Measurements from ENCODE around the gene SLC38A10. TPM values are rescaled to one million over a fixed set of nuclear protein-coding genes. Genes with fewer than 3 reads are reported as not detected.
A peak's percentile ranks its signal among the peaks of the same experiment; 100 is the strongest.

SLC38A10 gene
- total RNA-seq, 1 donor from 2014 or later: 116 TPM

DNA sequence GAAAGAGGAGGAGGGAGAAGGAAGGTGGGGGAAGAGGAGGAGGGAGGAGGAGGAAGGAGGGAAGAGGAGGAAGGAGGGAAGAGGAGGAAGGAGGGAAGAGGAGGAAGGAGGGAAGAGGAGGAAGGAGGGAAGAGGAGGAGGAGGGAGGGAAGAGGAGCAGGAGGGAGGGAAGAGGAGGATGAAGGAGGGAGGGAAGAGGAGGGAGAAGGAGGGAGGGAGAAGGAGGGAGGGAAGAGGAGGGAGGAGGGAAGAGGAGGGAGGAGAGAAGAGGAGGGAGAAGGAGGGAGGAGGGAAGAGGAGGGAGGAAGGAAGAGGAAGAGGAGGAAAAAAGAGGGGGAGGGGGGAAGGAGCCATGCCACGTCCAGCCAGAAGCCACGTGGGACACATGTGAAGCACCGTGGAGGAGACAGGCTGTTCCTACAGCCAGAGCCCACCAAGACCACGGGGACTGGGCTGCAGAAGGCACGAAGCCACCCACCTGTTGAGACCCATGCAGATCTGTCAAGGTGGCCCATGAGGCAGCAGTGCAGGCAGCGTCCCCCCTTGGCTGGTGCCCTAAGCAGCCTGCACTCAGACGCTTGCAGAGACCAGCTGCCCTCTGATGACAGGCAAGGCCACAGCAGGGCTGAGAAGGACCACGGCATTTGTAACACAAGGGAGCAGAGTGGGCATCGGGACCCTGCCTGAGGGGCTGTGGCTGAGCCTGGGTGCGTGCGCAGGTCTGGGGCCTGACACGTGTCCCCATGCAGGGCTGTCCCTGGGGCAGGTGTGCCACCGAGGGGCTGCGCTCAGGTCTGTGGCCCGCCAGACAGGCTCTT, 45.7 kb downstream of the SLC38A10 start:
- DNase-seq (ENCODE audit: low spot score): peak; percentile 82
- Mint-ChIP-seq H3K4me1 (ENCODE audit: low read depth) (peaks cover 9% of the 10 kb centered on the region), H3K9me3 (ENCODE audit: low read depth) (no peaks in the 10 kb centered on the region), H3K27ac (ENCODE audit: unreplicated experiment) (no peak overlapping the region), H3K36me3 (ENCODE audit: low read depth) (peaks cover 5% of the 10 kb centered on the region), H3K4me3 (ENCODE audit: unreplicated experiment) (no peak overlapping the region), H3K27me3 (ENCODE audit: low read depth) (no peaks in the 10 kb centered on the region)
- TF ChIP-seq, protein P1, sequence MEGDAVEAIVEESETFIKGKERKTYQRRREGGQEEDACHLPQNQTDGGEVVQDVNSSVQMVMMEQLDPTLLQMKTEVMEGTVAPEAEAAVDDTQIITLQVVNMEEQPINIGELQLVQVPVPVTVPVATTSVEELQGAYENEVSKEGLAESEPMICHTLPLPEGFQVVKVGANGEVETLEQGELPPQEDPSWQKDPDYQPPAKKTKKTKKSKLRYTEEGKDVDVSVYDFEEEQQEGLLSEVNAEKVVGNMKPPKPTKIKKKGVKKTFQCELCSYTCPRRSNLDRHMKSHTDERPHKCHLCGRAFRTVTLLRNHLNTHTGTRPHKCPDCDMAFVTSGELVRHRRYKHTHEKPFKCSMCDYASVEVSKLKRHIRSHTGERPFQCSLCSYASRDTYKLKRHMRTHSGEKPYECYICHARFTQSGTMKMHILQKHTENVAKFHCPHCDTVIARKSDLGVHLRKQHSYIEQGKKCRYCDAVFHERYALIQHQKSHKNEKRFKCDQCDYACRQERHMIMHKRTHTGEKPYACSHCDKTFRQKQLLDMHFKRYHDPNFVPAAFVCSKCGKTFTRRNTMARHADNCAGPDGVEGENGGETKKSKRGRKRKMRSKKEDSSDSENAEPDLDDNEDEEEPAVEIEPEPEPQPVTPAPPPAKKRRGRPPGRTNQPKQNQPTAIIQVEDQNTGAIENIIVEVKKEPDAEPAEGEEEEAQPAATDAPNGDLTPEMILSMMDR (IDR thresholded peaks at IDR 0.05): no peak

DNA sequence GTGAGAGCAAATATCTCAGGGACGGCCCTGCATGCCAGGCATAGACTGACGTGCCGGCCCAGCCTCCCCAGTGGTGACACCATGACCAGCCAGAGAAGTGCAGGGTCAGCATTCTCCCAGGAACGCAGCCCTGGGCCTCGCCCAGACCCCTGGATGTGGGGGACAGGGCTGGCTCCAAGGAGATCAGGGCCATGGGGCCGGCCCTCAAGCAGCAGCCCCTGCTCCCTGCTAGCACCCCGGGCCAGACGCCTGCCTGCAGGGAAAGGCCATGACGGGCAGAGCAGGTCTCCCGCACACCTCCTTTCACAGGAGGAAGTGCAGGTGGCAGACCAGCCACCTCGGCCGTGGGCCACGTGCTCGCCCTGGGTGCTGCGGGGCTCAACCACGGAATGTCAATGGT, 46.5 kb downstream of the SLC38A10 start:
- Mint-ChIP-seq H3K4me3 (ENCODE audit: unreplicated experiment) (no peak overlapping the region), H3K9me3 (ENCODE audit: low read depth) (no peaks in the 10 kb centered on the region), H3K4me1 (ENCODE audit: low read depth) (peaks cover 9% of the 10 kb centered on the region), H3K36me3 (ENCODE audit: low read depth) (peaks cover 5% of the 10 kb centered on the region), H3K27ac (ENCODE audit: unreplicated experiment) (no peak overlapping the region), H3K27me3 (ENCODE audit: low read depth) (no peaks in the 10 kb centered on the region)
- TF ChIP-seq, protein P1 (IDR thresholded peaks at IDR 0.05): no peak
- peak; percentile 80 for DNase-seq (ENCODE audit: low spot score)

DNA sequence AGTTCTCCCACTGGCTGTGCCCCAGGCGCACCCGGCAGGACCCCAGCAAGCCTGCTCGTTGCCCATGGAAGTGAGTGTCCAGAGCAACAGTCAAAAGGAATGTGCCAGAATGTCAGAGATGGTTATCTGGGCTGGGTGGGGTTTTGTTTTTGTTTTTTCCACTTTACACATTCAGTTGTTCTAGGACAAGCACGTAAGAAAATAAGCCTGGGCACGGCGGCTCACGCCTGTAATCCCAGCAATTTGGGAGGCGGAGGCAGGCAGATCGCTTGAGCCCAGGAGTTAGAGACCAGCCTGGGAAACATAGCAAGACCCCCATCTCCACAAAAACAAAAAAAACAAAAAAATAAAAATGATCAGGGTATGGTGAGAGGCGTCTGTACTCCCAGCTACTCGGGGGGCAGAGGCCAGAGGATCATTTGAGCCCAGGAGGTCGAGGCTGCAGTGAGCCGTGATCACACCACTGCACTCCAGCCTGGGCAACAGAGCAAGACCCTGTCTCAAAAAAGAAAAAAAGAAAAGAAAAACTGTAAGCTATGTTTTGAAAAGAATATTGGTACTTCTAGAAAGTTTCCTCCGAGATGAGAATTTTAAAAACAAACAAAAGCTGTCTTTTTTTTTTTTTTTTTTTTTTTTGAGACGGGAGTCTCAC, 47.6 kb downstream of the SLC38A10 start:
- Mint-ChIP-seq H3K27ac (ENCODE audit: unreplicated experiment) (no peak overlapping the region), H3K4me3 (ENCODE audit: unreplicated experiment) (no peak overlapping the region), H3K4me1 (ENCODE audit: low read depth) (peaks cover 5% of the 10 kb centered on the region), H3K36me3 (ENCODE audit: low read depth) (peaks cover 5% of the 10 kb centered on the region), H3K9me3 (ENCODE audit: low read depth) (no peaks in the 10 kb centered on the region), H3K27me3 (ENCODE audit: low read depth) (no peaks in the 10 kb centered on the region)
- TF ChIP-seq, protein P1 (IDR thresholded peaks at IDR 0.05): no peak
- DNase-seq (ENCODE audit: low spot score): no peak

DNA sequence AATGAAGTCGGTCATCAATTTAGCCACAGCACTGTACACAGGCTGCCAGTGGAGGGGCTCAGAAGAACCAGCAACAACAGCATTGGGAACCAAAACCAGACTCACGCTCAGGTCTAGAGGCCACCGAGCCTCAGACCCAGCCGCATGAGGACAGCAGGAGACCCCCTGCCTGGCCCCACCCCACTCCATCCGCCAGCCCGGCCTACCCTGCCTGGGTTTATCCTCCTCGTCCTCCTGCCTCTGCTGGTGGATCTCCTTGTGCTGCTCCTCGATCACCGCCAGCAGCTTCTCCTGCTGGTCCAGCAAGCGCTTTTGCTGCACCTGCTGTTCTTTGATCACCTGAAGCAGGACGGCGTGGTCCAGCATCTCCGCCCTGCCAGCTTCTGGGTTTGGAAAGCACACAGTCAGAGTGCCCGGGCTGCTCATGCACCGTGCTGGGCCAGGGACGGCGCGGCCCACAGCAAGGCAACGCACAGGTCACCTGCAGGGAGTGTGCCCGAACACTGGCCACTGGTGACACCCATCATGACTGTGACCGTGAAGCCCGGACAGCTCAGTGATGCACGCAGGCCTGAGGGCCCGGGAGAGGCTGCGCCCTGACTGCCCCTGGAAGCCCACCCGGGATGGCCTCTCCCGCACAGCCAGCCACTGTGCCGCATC, 48.3 kb downstream of the SLC38A10 start:
- Mint-ChIP-seq H3K4me1 (ENCODE audit: low read depth) (peaks cover 5% of the 10 kb centered on the region), H3K36me3 (ENCODE audit: low read depth) (peaks cover 3% of the 10 kb centered on the region), H3K27ac (ENCODE audit: unreplicated experiment) (no peak overlapping the region), H3K4me3 (ENCODE audit: unreplicated experiment) (no peak overlapping the region), H3K27me3 (ENCODE audit: low read depth) (no peaks in the 10 kb centered on the region), H3K9me3 (ENCODE audit: low read depth) (no peaks in the 10 kb centered on the region)
- TF ChIP-seq, protein P1 (IDR thresholded peaks at IDR 0.05): no peak
- DNase-seq (ENCODE audit: low spot score): peak; percentile 87

DNA sequence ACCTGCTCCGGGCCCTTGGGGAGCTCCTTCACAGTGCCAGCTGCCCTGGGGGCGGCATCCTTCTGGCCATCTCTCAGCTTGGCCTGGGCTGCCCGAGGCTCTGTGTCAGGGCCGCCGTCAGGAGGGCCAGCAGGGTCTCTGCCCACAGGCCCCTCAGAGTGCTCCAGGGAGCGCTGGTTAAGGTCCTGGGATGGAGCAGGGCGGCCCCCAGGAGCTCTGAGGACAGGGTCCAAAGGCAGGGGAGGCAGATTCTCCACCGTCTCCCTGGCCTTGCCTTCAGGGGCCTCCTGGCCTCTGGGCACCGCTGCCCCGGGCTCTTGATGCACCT, 48.8 kb downstream of the SLC38A10 start:
- Mint-ChIP-seq H3K27me3 (ENCODE audit: low read depth) (no peaks in the 10 kb centered on the region), H3K9me3 (ENCODE audit: low read depth) (no peaks in the 10 kb centered on the region), H3K4me1 (ENCODE audit: low read depth) (peaks cover 5% of the 10 kb centered on the region), H3K36me3 (ENCODE audit: low read depth) (peaks cover 3% of the 10 kb centered on the region), H3K27ac (ENCODE audit: unreplicated experiment) (no peak overlapping the region), H3K4me3 (ENCODE audit: unreplicated experiment) (no peak overlapping the region)
- DNase-seq (ENCODE audit: low spot score): no peak
- TF ChIP-seq, protein P1 (IDR thresholded peaks at IDR 0.05): no peak
